Upper lobe of left lung (tissue), 6 donors: ENCODE results near the gene BDKRB1. TPM values are rescaled to one million over a fixed set of nuclear protein-coding genes. Genes with fewer than 3 reads are reported as not detected.

ENCODE experiments used
- ATAC-seq, 2 donors: fragments of 200-7000 bp; cut with Tn5 transposase; one replicate each; pipeline ENCODE4 v1.9.1; 2022; ENCODE audit warnings: mild to moderate bottlenecking in 2 of 2, moderate library complexity in 2 of 2; ENCODE audit not compliant: low FRiP score in 2 of 2
- DNase-seq, 2 donors: peaks; one replicate each; pipeline ENCODE4 v3.0.0-alpha.2; 2019 to 2020
- H3K27ac ChIP-seq, 4 donors: fragments of 200-600 bp; sonication (generic); one replicate each; pipeline ENCODE4 v1.5.1; 2016 to 2019
- H3K27me3 ChIP-seq, 4 donors: fragments of 200-600 bp; sonication (generic); one replicate each; pipeline ENCODE4 v1.5.1; 2017 to 2019
- H3K36me3 ChIP-seq, 4 donors: fragments of 200-600 bp; sonication (generic); one replicate each; pipeline ENCODE4 v1.5.1; 2016 to 2019
- H3K4me1 ChIP-seq, 4 donors: fragments of 200-600 bp; sonication (generic); one replicate each; pipeline ENCODE4 v1.5.1; 2018 to 2019
- H3K4me3 ChIP-seq, 4 donors: fragments of 200-600 bp; sonication (generic); one replicate each; pipeline ENCODE4 v1.5.1; 2017 to 2019; ENCODE audit warnings: mild to moderate bottlenecking in 2 of 4, moderate library complexity in 1 of 4
- H3K9me3 ChIP-seq, 4 donors: fragments of 200-600 bp; sonication (generic); one replicate each; pipeline ENCODE4 v1.5.1; 2018 to 2019
- EP300 ChIP-seq, 4 donors: sonication (generic); formaldehyde crosslinking; IDR thresholded peaks; one replicate each; pipeline ENCODE4 v1.5.1; 2017; ENCODE audit warnings: antibody characterized with exemption in 4 of 4, control low read depth in 2 of 4
- POLR2A ChIP-seq, 4 donors: fragments of 450-650 bp; IDR thresholded peaks; one replicate each; pipeline ENCODE4 v1.5.1; 2016 to 2017; ENCODE audit warnings: antibody characterized with exemption in 4 of 4, mild to moderate bottlenecking in 2 of 4
- POLR2AphosphoS5 ChIP-seq, 2 donors: sonication (generic); formaldehyde crosslinking; IDR thresholded peaks; one replicate each; pipeline ENCODE4 v1.5.1; 2017; ENCODE audit warnings: antibody characterized with exemption in 2 of 2
- WGBS, 2 donors: methylation state at CpG; one replicate each; pipeline ENCODE4 v1.1.5; 2017 to 2018; 5-methylcytosine and 5-hydroxymethylcytosine counted together
- total RNA-seq, 6 donors: library from RNA; depleted of rRNA in 4 of 6; stranded (reverse); fragments of >200 nt in 4 of 6; gene quantifications; one replicate each; pipeline versions ENCODE4 v1.1.0 to v1.2.1, GENCODE V29; 2016 to 2021
- TF ChIP-seq, protein P1 (sequence below), 6 experiments: fragments of 450-650 bp in 4 of 6; fragments of 200-600 bp in 2 of 6; sonication (generic) in 2 of 6; IDR thresholded peaks; one replicate each; pipeline ENCODE4 v1.5.1; 2016 to 2019; ENCODE audit warnings: antibody characterized with exemption in 6 of 6
- donor health status: DM: no; HTN: no; CAD: no; lungs with moderate emphysema.
- donor health status: DM: no; HTN: yes; CAD: no; lungs with severe emphysema.

BDKRB1 gene
- total RNA-seq, 6 donors from 2014 or later = 0.24 to 0.46 (median 0.31) TPM; not detected in 3

DNA sequence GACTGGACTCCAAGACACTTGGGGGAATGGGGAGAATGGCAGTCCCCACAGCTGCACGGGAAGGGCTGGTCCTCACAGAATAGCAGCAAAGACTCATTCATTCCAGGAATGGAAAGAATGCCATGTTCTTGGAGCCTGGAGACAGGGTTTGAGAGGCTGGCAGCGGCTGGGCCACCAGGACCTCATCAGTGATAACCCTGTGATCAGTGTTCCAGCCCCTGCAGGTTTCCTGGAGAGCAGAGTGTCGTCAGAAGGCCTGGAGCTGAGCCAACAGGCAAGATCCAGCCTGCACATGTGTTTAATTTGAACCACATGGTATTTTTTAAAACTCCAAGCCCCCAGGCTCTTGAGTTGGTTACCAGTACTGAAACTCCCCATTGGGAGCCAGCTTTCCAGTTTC is 11.3 kb downstream of the BDKRB1 start:
- 24 to 25% methylated on average over 3 of the region's 3 CpGs for WGBS, 2 donors
- no peak for TF ChIP-seq POLR2AphosphoS5 (IDR thresholded peaks at IDR 0.05)
- no peak for TF ChIP-seq POLR2A (IDR thresholded peaks at IDR 0.05)
- TF ChIP-seq, protein P1, sequence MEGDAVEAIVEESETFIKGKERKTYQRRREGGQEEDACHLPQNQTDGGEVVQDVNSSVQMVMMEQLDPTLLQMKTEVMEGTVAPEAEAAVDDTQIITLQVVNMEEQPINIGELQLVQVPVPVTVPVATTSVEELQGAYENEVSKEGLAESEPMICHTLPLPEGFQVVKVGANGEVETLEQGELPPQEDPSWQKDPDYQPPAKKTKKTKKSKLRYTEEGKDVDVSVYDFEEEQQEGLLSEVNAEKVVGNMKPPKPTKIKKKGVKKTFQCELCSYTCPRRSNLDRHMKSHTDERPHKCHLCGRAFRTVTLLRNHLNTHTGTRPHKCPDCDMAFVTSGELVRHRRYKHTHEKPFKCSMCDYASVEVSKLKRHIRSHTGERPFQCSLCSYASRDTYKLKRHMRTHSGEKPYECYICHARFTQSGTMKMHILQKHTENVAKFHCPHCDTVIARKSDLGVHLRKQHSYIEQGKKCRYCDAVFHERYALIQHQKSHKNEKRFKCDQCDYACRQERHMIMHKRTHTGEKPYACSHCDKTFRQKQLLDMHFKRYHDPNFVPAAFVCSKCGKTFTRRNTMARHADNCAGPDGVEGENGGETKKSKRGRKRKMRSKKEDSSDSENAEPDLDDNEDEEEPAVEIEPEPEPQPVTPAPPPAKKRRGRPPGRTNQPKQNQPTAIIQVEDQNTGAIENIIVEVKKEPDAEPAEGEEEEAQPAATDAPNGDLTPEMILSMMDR (IDR thresholded peaks at IDR 0.05) = no peak
- TF ChIP-seq EP300 (IDR thresholded peaks at IDR 0.05) = no peak
- H3K27me3 ChIP-seq = no peaks in the 10 kb centered on the region
- H3K36me3 ChIP-seq = no peaks in the 10 kb centered on the region
- no peak overlapping the region for H3K4me3 ChIP-seq
- DNase-seq (no peak), ATAC-seq (no peak)
- H3K27ac ChIP-seq = no peak overlapping the region
- peaks cover 3 to 7% (median 3%) of the 10 kb centered on the region in 4 donors for H3K9me3 ChIP-seq
- peaks cover 0 to 6% (median 0%) of the 10 kb centered on the region in 4 donors for H3K4me1 ChIP-seq

DNA sequence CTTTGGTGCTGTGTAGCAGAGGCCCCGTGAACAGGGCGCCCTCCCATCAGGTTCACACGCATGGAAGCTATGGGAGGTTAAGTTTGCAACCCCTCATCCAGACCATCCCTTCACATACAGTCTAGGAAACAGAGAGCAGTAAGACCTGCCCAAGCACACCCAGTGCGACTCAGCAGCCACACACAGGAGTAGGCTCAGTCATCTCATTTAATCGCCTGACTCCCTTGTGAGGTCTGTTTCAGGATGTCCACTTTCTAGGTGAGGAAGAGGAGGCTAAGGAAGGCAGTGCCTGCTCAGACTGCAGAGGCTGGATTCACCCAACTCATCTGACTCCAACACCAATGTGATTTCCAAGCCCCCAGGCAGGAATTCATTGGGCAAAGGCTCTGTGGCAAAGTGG is 11.9 kb downstream of the BDKRB1 start:
- DNase-seq = no peak
- H3K36me3 ChIP-seq = no peaks in the 10 kb centered on the region
- ATAC-seq = no peak
- no peak overlapping the region for H3K4me3 ChIP-seq
- H3K4me1 ChIP-seq = peaks cover 0 to 6% (median 0%) of the 10 kb centered on the region in 4 donors
- H3K27ac ChIP-seq = no peak overlapping the region
- peaks cover 3 to 7% (median 3%) of the 10 kb centered on the region in 4 donors for H3K9me3 ChIP-seq
- WGBS, 2 donors = 92 to 98% methylated on average over 5 of the region's 5 CpGs
- TF ChIP-seq, protein P1 (IDR thresholded peaks at IDR 0.05) = no peak
- TF ChIP-seq EP300 (IDR thresholded peaks at IDR 0.05) (no peak), POLR2AphosphoS5 (IDR thresholded peaks at IDR 0.05) (no peak), POLR2A (IDR thresholded peaks at IDR 0.05) (no peak)
- no peaks in the 10 kb centered on the region for H3K27me3 ChIP-seq

DNA sequence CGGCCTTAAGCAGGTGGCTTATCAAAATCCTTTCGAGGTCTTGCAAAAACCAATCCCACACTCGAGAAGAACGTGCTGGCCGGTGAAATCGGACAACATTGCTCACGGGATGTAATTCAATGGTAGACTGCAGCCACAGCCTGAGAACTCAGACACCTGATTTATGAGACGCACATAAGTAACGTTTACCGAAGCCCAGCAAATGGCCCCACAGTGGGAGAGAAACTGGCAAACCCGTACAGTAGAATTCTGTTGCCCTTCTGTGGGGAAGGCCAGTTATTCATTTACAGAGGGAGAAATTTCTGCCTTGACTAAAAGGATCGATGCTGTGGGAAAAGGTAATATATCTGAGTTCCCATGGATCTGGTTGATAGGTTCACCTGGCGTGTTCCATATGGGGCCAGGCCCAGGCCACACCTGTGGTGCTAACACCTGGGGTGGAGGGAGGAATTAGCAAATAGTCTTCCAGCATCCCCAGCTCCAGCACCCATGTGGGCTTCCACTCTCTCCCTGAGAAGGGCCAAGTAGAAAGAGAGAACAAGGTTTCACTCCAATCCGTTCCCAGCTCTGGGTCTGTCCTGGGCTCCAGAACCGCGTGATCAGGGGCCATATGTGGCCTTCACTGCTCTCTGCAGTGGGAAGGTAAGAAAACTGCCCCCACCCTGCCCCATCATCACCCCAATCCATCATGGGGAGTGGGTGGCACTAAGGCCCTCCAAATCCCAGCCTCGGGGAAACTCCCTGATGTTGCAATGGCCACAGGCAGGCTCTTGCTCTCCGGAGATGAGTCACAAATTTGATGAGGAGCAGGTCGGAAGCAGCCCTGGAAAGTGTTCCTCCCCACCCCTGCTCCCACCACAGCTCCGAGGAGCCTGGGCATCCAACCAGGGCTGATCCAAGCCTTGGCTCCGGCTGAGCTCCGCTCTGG is 12.7 kb downstream of the BDKRB1 start:
- 75 to 82% methylated on average over 21 to 22 of the region's 22 CpGs for WGBS, 2 donors
- H3K27ac ChIP-seq = no peak overlapping the region

DNA sequence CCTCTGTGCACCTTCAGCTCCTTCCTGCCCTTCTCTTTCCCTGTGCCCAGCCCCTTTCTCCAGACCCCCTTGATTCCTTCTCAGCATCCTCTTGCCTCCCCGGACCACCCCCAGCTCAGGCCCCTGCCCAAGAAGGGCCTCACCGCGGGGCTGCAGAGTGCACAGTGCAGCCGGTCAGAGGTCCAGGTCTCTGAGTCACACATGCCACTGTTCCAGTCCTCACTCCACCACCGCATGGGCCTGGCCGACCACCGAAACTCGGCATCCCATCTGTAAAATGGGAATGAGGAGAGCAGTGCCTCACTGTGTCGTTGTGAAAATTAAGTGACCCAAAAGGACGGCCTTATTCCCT is 13.3 kb downstream of the BDKRB1 start:
- DNase-seq (peak in 1 of 2 donors; percentile 74), ATAC-seq (peak; percentile 17 to 60)
- 91 to 93% methylated on average over 10 of the region's 10 CpGs for WGBS, 2 donors
- TF ChIP-seq, protein P1 (IDR thresholded peaks at IDR 0.05) = no peak
- TF ChIP-seq POLR2AphosphoS5 (IDR thresholded peaks at IDR 0.05) (no peak), POLR2A (IDR thresholded peaks at IDR 0.05) (no peak), EP300 (IDR thresholded peaks at IDR 0.05) (no peak)
- peaks cover 0 to 6% (median 0%) of the 10 kb centered on the region in 4 donors for H3K4me1 ChIP-seq
- H3K4me3 ChIP-seq = no peak overlapping the region
- no peaks in the 10 kb centered on the region for H3K27me3 ChIP-seq
- peaks cover 3 to 7% (median 3%) of the 10 kb centered on the region in 4 donors for H3K9me3 ChIP-seq
- no peaks in the 10 kb centered on the region for H3K36me3 ChIP-seq
- no peak overlapping the region for H3K27ac ChIP-seq

More for the DNA sequence above, 12.7 kb downstream of the BDKRB1 start:
- TF ChIP-seq POLR2AphosphoS5 (IDR thresholded peaks at IDR 0.05) (no peak), POLR2A (IDR thresholded peaks at IDR 0.05) (no peak), EP300 (IDR thresholded peaks at IDR 0.05) (no peak)
- TF ChIP-seq, protein P1 (IDR thresholded peaks at IDR 0.05) = no peak
- Histone ChIP-seq H3K27me3 (no peaks in the 10 kb centered on the region), H3K36me3 (no peaks in the 10 kb centered on the region), H3K9me3 (peaks cover 3 to 7% (median 3%) of the 10 kb centered on the region in 4 donors), H3K4me3 (no peak overlapping the region), H3K4me1 (peaks cover 0 to 6% (median 0%) of the 10 kb centered on the region in 4 donors)
- ATAC-seq (peak; percentile 50 to 88), DNase-seq (peak in 1 of 2 donors; percentile 36)
